GM19467 (cell line): ENCODE measurements around the gene HNRNPH2.

ENCODE experiments used
- ATAC-seq: cut with Tn5 transposase; IDR thresholded peaks from one replicate; pipeline ENCODE4 v1.9.1; 2021; ENCODE audit warnings: mild to moderate bottlenecking, moderate library complexity; ENCODE audit not compliant: unreplicated experiment

HNRNPH2 gene

DNA sequence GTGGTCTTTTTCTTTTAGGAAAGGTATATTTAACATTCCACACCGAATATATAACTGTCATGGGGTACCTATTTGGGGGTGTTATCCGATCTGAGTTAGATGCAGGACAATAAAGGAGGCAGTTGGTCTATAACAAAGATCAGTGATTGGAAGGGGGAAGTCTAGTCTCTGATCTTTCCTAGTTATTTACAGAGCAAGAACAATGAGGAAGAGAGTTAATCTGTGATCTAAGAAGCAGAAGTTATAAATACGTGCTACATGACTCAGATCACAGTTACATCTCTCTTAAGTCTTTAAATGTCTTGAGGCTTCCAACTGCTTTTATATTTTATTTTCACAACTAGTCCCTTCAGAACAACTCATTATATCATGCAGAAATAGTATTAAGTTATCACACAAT, 44.0 kb downstream of the HNRNPH2 start:
- no peak for ATAC-seq

DNA sequence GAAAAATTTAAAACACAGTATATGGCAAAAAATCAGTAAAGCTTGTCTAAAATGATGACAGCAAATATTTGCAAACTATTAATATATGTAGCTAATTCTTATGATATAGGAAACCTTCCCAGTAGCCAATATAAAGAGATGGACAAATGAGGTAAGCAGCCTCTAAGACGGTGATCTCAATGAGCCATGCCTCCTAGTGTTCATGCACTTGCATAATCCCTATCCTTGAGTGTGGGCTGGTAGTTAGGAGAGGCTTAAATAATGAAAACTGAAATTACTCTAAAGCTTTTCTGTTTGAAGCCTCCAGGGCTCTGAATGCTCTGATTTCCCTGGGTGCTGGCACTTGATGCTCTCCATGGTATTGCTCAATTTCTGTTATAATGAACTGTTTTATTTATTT, 52.6 kb downstream of the HNRNPH2 start:
- no peak for ATAC-seq

DNA sequence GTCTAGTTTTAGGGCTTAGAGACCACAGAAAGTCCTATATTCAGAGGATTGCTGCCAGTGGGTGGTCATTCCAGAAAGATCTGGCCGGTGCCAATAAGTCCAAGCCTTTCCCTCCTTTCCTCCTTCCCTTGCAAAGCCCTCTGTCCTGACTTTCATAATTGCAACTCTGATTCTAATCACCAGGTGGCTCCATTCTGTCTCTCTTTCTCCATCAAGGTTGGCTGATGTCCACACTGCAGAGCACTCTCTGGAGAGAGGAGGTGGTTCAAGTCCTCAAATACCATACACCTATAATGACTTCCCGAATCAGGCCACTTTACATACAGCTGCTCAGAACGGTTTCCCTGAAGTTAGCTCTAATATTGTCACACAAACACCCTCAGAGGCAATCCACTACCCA, 54.9 kb downstream of the HNRNPH2 start:
- ATAC-seq = no peak
